Choroid plexus epithelial cell (primary cell): ENCODE results near the gene OR5AS1.

Source experiments
- DNase-seq: peaks from one replicate; pipeline ENCODE4 v3.0.0-alpha.2; 2010; ENCODE audit warnings: low read depth
- H3K4me3 ChIP-seq: 2 replicates; pipeline ENCODE4 v1.5.1; 2011; ENCODE audit warnings: low read depth, mild to moderate bottlenecking, control low read depth, low read length, moderate library complexity
- CTCF ChIP-seq: conservative IDR thresholded peaks from 2 replicates; pipeline ENCODE4 v1.5.1; 2011; ENCODE audit warnings: low read depth, mild to moderate bottlenecking, control low read depth, inconsistent platforms, low read length, moderate library complexity

Gene OR5AS1

GRCh38 chr11:56066980-56067379 is 39.5 kb downstream of the OR5AS1 start:
- DNase-seq: no peak
- no peak for TF ChIP-seq CTCF
- H3K4me3 ChIP-seq: no peak overlapping the region
